Esophagus squamous epithelium (tissue), 4 donors: ENCODE measurements around the gene TRIP4.

ENCODE experiments used
- POLR2A ChIP-seq, 4 donors: fragments of 450-650 bp; IDR thresholded peaks; one replicate each; pipeline ENCODE4 v1.6.1; 2017; ENCODE audit warnings: antibody characterized with exemption in 4 of 4, mild to moderate bottlenecking in 4 of 4, moderate library complexity in 3 of 4
- TF ChIP-seq, protein P1 (sequence below), 6 experiments: fragments of 450-650 bp in 4 of 6; fragments of 200-600 bp in 2 of 6; sonication (generic) in 2 of 6; IDR thresholded peaks; one replicate each; pipeline ENCODE4 v1.5.1; 2016 to 2019; ENCODE audit warnings: antibody characterized with exemption in 6 of 6, mild to moderate bottlenecking in 4 of 6, moderate library complexity in 4 of 6

DNA sequence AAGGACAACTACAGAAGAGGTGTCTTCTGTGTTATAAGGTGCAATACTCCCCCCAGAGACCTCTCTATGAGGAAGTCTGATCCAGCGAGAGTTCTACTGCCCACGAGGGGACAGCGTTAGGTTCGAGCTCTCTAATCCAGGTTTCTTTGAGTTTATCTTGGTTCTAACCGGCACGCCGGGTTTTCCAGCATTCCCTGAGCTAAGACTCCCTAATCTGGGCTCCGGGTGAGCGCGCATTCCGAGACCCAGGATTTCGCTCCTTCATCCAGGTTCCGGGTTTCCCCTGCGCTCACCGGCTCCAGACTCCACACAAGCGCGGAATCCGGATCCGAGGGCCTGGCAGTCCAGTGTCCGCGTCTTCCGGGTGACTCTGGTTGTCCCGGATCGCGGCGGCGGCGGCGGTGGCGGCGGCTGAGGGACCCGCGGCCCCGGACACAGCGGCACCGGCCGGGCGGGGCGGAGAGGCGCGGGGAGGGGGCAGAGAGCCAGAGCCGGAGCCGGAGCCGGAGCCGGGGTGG, 72.6 kb downstream of the TRIP4 start, which contains the start of gene ZNF609:
- TF ChIP-seq, protein P1, sequence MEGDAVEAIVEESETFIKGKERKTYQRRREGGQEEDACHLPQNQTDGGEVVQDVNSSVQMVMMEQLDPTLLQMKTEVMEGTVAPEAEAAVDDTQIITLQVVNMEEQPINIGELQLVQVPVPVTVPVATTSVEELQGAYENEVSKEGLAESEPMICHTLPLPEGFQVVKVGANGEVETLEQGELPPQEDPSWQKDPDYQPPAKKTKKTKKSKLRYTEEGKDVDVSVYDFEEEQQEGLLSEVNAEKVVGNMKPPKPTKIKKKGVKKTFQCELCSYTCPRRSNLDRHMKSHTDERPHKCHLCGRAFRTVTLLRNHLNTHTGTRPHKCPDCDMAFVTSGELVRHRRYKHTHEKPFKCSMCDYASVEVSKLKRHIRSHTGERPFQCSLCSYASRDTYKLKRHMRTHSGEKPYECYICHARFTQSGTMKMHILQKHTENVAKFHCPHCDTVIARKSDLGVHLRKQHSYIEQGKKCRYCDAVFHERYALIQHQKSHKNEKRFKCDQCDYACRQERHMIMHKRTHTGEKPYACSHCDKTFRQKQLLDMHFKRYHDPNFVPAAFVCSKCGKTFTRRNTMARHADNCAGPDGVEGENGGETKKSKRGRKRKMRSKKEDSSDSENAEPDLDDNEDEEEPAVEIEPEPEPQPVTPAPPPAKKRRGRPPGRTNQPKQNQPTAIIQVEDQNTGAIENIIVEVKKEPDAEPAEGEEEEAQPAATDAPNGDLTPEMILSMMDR (IDR thresholded peaks at IDR 0.05), result peak in 2 of 6 experiments; percentile 29 to 34
- peak in 1 of 4 donors; percentile 82 for TF ChIP-seq POLR2A (IDR thresholded peaks at IDR 0.05)
